GM18951 (cell line): ENCODE measurements around the gene RPLP2.

Experiments
- POLR2A ChIP-seq: IDR thresholded peaks from 4 replicates; pipeline ENCODE4 v1.6.1; 2011; ENCODE audit warnings: mild to moderate bottlenecking; ENCODE audit not compliant: insufficient read length, insufficient read depth; ENCODE audit errors: extremely low read depth
- in situ Hi-C: fragments of 300-500 bp; cut with MboI; formaldehyde crosslinking; loops from one replicate; pipeline ENCODE4 v1.12.0; 2022; ENCODE audit warnings: low sequenced_read_pairs, mixed read lengths, inconsistent platforms; ENCODE audit not compliant: unreplicated experiment

RPLP2 gene

GRCh38 chr11:778976-779954 is 30.5 kb upstream of the RPLP2 start:
- TF ChIP-seq POLR2A: no peak
- in situ Hi-C loops: no loop called here

- TF ChIP-seq POLR2A: no peak
- in situ Hi-C loops: no loop called here
These were observed 29.7 kb upstream of the RPLP2 start for GRCh38 chr11:779955-780532.

GRCh38 chr11:782264-783174 is 27.2 kb upstream of the RPLP2 start:
- TF ChIP-seq POLR2A: no peak
- in situ Hi-C loops: no loop called here

- in situ Hi-C loops: no loop called here
- TF ChIP-seq POLR2A: no peak
These were observed 26.2 kb upstream of the RPLP2 start for GRCh38 chr11:783581-784015.

- in situ Hi-C loops: no loop called here
These were observed 23.3 kb upstream of the RPLP2 start for GRCh38 chr11:786235-787083.

GRCh38 chr11:787084-787675 is 22.6 kb upstream of the RPLP2 start:
- peak; percentile 9 for TF ChIP-seq POLR2A

More at GRCh38 chr11:786235-787083, 23.3 kb upstream of the RPLP2 start:
- TF ChIP-seq POLR2A: no peak

GRCh38 chr11:788009-788640 is 21.6 kb upstream of the RPLP2 start:
- in situ Hi-C loops: no loop called here
- TF ChIP-seq POLR2A: no peak

More at GRCh38 chr11:787084-787675, 22.6 kb upstream of the RPLP2 start:
- in situ Hi-C loops: no loop called here

- in situ Hi-C loops: no loop called here
- TF ChIP-seq POLR2A: no peak
These were observed 20.5 kb upstream of the RPLP2 start for GRCh38 chr11:788953-789940.

- in situ Hi-C loops: no loop called here
- no peak for TF ChIP-seq POLR2A
These were observed 19.8 kb upstream of the RPLP2 start, which contains the start of gene CEND1 for GRCh38 chr11:789943-790342. Gene CEND1, minus strand, starts transcription at chr11:790090. Its CDS starts 1,514 bp downstream, at chr11:788576.

GRCh38 chr11:790721-791564 is 18.8 kb upstream of the RPLP2 start:
- TF ChIP-seq POLR2A: no peak
- in situ Hi-C loops: no loop called here
